Naive B cell (primary cell): Measurements from ENCODE around the gene LSM7. TPM values are rescaled to one million over a fixed set of nuclear protein-coding genes. Genes with fewer than 3 reads are reported as not detected.
A peak's percentile ranks its signal among the peaks of the same experiment; 100 is the strongest.

Experiments
- ATAC-seq, 2 donors: fragments of 150-1000 bp; cut with Tn5 transposase; 2 replicates each; pipeline ENCODE4 v1.10.0; 2021; ENCODE audit warnings: low read depth in 2 of 2, mild to moderate bottlenecking in 2 of 2, moderate library complexity in 2 of 2
- DNase-seq: peaks from one replicate; pipeline ENCODE4 v3.0.0; 2022
- H3K27ac Mint-ChIP-seq, 6 donors: one replicate each; pipeline ENCODE4 v1.8.0; 2020 to 2022; ENCODE audit warnings: mild to moderate bottlenecking in 6 of 6, mixed read lengths in 6 of 6, moderate library complexity in 5 of 6, inconsistent platforms in 2 of 6
- H3K27me3 Mint-ChIP-seq, 3 donors: one replicate each; pipeline ENCODE4 v1.8.0; 2021 to 2022; ENCODE audit warnings: mixed read lengths in 3 of 3, mild to moderate bottlenecking in 1 of 3
- H3K36me3 Mint-ChIP-seq, 2 donors: one replicate each; pipeline ENCODE4 v1.8.0; 2020 to 2022; ENCODE audit warnings: mixed read lengths in 2 of 2, inconsistent platforms in 1 of 2, mild to moderate bottlenecking in 1 of 2
- H3K4me1 Mint-ChIP-seq, 3 donors: one replicate each; pipeline ENCODE4 v1.8.0; 2020 to 2022; ENCODE audit warnings: mixed read lengths in 3 of 3, inconsistent platforms in 1 of 3, mild to moderate bottlenecking in 1 of 3, moderate library complexity in 1 of 3
- H3K4me3 Mint-ChIP-seq, 8 donors: one replicate each; pipeline ENCODE4 v1.8.0; 2020 to 2022; ENCODE audit warnings: mild to moderate bottlenecking in 8 of 8, mixed read lengths in 8 of 8, moderate library complexity in 8 of 8, inconsistent platforms in 2 of 8
- H3K9me3 Mint-ChIP-seq, 7 donors: one replicate each; pipeline ENCODE4 v1.8.0; 2020 to 2022; ENCODE audit warnings: mixed read lengths in 7 of 7, mild to moderate bottlenecking in 5 of 7, inconsistent platforms in 2 of 7, moderate library complexity in 1 of 7
- polyA plus RNA-seq, 6 donors: library from polyadenylated mRNA; unstranded; fragments of 300-500 nt; fragmentation: Illumina TruSeq; gene quantifications; one replicate each; pipeline ENCODE4 v1.2.3, GENCODE V29; 2021; ENCODE audit warnings: low read depth in 6 of 6

The LSM7 gene
- polyA plus RNA-seq, 6 donors from 2014 or later: 275 to 337 (median 314) TPM

- H3K27ac Mint-ChIP-seq: peak overlapping the region in 1 of 6 donors; percentile 76
- peaks cover 31 to 52% (median 49%) of the 10 kb centered on the region in 3 donors for H3K4me1 Mint-ChIP-seq
- H3K9me3 Mint-ChIP-seq: peaks cover 0 to 2% (median 0%) of the 10 kb centered on the region in 7 donors
- H3K36me3 Mint-ChIP-seq: no peaks in the 10 kb centered on the region
- ATAC-seq (no peak), DNase-seq (no peak)
- H3K27me3 Mint-ChIP-seq: peaks cover 8 to 33% (median 17%) of the 10 kb centered on the region in 3 donors
- peak overlapping the region in 7 of 8 donors; percentile 32 to 83 (median 47) for H3K4me3 Mint-ChIP-seq
Measured at GRCh38 chr19:2307518-2308012, 20.8 kb downstream of the LSM7 start.

DNA sequence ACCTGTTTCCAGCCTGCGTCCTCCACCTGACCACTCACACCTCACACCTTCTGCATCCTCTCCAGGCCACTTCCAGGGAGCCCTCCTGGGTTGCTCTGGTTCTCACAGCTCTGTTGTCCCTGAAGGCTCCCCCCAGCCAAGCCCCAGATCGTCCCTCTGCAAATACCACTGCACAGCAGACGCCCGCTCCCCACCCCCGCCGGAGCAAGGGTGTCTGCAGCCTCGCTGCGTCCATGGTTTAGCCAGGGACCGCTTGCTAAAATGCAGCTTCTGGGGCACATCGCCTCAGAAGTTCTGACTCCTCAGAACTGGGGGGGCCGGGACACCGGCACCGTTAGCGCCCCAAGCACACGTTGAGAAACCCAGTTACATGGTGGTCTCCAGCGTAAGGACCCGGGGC is 21.4 kb downstream of the LSM7 start:
- peaks cover 31 to 53% (median 50%) of the 10 kb centered on the region in 3 donors for H3K4me1 Mint-ChIP-seq
- no peak for ATAC-seq
- H3K27me3 Mint-ChIP-seq: peaks cover 8 to 33% (median 17%) of the 10 kb centered on the region in 3 donors
- DNase-seq: no peak
- peak overlapping the region; percentile 35 to 83 (median 53) for H3K4me3 Mint-ChIP-seq
- H3K27ac Mint-ChIP-seq: peak overlapping the region in 4 of 6 donors; percentile 63 to 88 (median 82)
- H3K9me3 Mint-ChIP-seq: peaks cover 0 to 2% (median 0%) of the 10 kb centered on the region in 7 donors
- H3K36me3 Mint-ChIP-seq: no peaks in the 10 kb centered on the region

GRCh38 chr19:2306281-2306806 is 22.0 kb downstream of the LSM7 start:
- Mint-ChIP-seq H3K27ac (peak overlapping the region in 5 of 6 donors; percentile 39 to 96 (median 83)), H3K4me3 (peak overlapping the region in 7 of 8 donors; percentile 35 to 83 (median 65)), H3K4me1 (peaks cover 33 to 56% (median 54%) of the 10 kb centered on the region in 3 donors), H3K9me3 (peaks cover 0 to 2% (median 0%) of the 10 kb centered on the region in 7 donors), H3K36me3 (no peaks in the 10 kb centered on the region), H3K27me3 (peaks cover 8 to 33% (median 17%) of the 10 kb centered on the region in 3 donors)
- no peak for DNase-seq
- ATAC-seq: no peak

- peak overlapping the region in 6 of 8 donors; percentile 20 to 83 (median 66) for H3K4me3 Mint-ChIP-seq
- H3K9me3 Mint-ChIP-seq: peaks cover 0 to 2% (median 0%) of the 10 kb centered on the region in 7 donors
- peak overlapping the region in 3 of 6 donors; percentile 39 to 96 (median 73) for H3K27ac Mint-ChIP-seq
- ATAC-seq (no peak), DNase-seq (no peak)
- peaks cover 8 to 31% (median 17%) of the 10 kb centered on the region in 3 donors for H3K27me3 Mint-ChIP-seq
- peaks cover 39 to 63% (median 61%) of the 10 kb centered on the region in 3 donors for H3K4me1 Mint-ChIP-seq
- H3K36me3 Mint-ChIP-seq: no peaks in the 10 kb centered on the region
Measured at GRCh38 chr19:2305452-2306280, 22.7 kb downstream of the LSM7 start.

DNA sequence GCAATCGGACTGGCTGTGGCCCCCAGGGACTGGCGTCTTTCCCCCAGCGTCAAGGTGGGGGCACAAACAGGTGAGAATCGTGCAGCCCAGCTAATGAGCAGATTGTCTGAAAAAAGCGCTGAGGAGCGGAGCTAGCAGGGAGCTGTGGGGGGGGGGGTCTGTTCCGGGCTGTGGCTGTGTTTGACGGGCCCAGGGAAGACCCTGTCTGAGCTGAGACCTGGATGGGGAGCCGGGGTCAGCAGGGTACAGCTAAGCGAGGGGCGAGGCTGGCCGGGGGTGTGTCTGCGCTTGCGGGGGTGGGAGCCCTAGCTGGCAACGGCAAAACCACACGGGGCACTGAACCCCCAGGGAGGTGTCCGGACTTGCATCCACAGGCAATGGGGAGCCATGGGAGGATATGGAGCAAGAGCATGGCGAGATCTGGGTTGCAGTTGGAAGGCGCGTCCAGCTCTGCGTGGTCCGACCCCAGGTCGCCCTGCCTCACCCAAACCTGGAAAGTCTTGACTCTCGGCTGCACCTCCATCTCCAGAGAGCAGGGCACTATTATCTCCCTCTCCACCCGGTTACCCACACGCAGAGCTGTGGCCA is 25.1 kb downstream of the LSM7 start:
- DNase-seq: no peak
- ATAC-seq: peak; percentile 3 to 9
- Mint-ChIP-seq H3K4me3 (peak overlapping the region; percentile 80 to 92 (median 88)), H3K27ac (peak overlapping the region; percentile 79 to 96 (median 95)), H3K4me1 (peaks cover 38 to 71% (median 58%) of the 10 kb centered on the region in 3 donors), H3K9me3 (peaks cover 0 to 2% (median 0%) of the 10 kb centered on the region in 7 donors), H3K36me3 (no peaks in the 10 kb centered on the region), H3K27me3 (peaks cover 0 to 10% (median 0%) of the 10 kb centered on the region in 3 donors)

- Mint-ChIP-seq H3K27me3 (peaks cover 0 to 10% (median 0%) of the 10 kb centered on the region in 3 donors), H3K36me3 (no peaks in the 10 kb centered on the region), H3K4me3 (peak overlapping the region; percentile 80 to 92 (median 88)), H3K4me1 (peaks cover 36 to 77% (median 59%) of the 10 kb centered on the region in 3 donors), H3K9me3 (peaks cover 0 to 2% (median 0%) of the 10 kb centered on the region in 7 donors), H3K27ac (peak overlapping the region; percentile 92 to 98 (median 96))
- peak; percentile 69 to 71 for ATAC-seq
- DNase-seq: peak; percentile 72
Measured at GRCh38 chr19:2302319-2303210, 25.8 kb downstream of the LSM7 start.

- Mint-ChIP-seq H3K4me1 (peaks cover 35 to 77% (median 47%) of the 10 kb centered on the region in 3 donors), H3K4me3 (peak overlapping the region in 4 of 8 donors; percentile 15 to 50 (median 38)), H3K36me3 (no peaks in the 10 kb centered on the region), H3K27ac (peak overlapping the region in 4 of 6 donors; percentile 49 to 96 (median 90)), H3K9me3 (no peaks in the 10 kb centered on the region), H3K27me3 (no peaks in the 10 kb centered on the region)
- ATAC-seq (no peak), DNase-seq (no peak)
Measured at GRCh38 chr19:2300533-2300932, 27.9 kb downstream of the LSM7 start.

GRCh38 chr19:2296141-2296540 is 32.2 kb downstream of the LSM7 start:
- Mint-ChIP-seq H3K4me3 (peak overlapping the region in 3 of 8 donors; percentile 56 to 81 (median 62)), H3K27me3 (no peaks in the 10 kb centered on the region), H3K9me3 (no peaks in the 10 kb centered on the region), H3K36me3 (no peaks in the 10 kb centered on the region), H3K4me1 (peaks cover 34 to 75% (median 50%) of the 10 kb centered on the region in 3 donors), H3K27ac (peak overlapping the region in 3 of 6 donors; percentile 76 to 91 (median 87))
- DNase-seq: no peak
- ATAC-seq: no peak

DNA sequence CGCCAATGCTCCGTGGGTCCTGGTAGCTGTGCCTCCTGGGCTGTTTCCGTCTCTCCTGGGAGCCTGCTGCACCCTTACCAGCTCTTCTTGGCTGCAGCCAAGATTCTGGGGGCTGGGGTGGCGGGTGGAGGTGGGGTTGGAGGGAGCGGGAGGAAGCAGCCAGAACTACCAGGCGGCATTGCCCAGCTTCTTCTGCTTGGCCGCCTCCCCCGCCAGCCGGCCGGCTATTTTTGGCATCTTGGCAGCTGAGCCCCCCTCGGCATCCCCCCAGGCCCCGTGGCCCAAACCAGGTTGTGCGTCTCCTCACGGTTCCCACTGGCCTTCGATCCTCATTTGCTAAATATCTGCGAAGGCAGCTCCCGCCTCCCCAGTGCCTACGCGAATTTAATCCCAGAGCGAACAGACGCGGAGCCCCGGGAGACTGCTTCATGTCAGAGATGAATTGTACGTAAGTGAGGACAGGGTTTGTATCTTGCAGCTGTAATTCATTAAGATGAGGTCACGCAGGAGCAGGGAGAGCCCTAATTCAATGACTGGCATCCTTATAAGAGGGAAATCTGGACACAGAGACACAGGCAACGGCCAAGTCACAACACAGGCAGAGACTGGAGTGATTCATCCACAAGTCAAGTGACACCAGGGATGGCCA is 33.6 kb downstream of the LSM7 start:
- H3K27ac Mint-ChIP-seq: peak overlapping the region in 5 of 6 donors; percentile 51 to 91 (median 78)
- no peak for DNase-seq
- no peaks in the 10 kb centered on the region for H3K9me3 Mint-ChIP-seq
- H3K27me3 Mint-ChIP-seq: no peaks in the 10 kb centered on the region
- H3K36me3 Mint-ChIP-seq: no peaks in the 10 kb centered on the region
- peaks cover 24 to 63% (median 42%) of the 10 kb centered on the region in 3 donors for H3K4me1 Mint-ChIP-seq
- ATAC-seq: no peak
- peak overlapping the region; percentile 49 to 89 (median 82) for H3K4me3 Mint-ChIP-seq

DNA sequence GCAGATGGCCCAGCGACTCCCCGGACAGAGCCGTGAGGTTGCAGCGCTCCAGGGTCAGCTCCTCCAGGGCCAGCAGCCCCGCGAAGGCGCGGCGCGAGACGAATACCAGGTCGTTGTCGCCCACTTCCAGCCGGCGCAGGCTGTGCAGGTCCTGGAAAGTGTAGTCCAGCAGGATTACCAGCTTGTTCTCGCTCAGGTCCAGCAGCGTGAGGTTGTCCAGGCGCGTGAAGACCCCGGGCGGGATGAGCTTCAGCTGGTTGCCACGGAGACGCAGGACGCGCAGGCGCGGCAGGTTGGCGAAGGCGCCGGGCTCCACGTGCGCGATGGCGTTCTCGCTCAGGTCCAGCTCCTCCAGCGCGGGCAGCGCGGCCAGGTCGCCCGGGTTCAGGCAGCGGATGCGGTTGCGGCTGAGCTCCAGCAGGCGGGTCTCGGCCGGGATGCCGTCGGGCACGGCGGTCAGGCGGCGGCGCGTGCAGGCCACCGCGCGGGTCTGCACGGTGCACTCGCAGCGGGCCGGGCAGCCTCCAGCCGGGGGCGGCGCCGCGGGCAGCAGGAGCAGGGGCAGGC is 37.1 kb downstream of the LSM7 start:
- Mint-ChIP-seq H3K27me3 (no peaks in the 10 kb centered on the region), H3K27ac (peak overlapping the region in 3 of 6 donors; percentile 42 to 97 (median 85)), H3K4me3 (peak overlapping the region; percentile 83 to 93 (median 88)), H3K9me3 (no peaks in the 10 kb centered on the region), H3K36me3 (no peaks in the 10 kb centered on the region), H3K4me1 (peaks cover 53 to 66% (median 63%) of the 10 kb centered on the region in 3 donors)
- no peak for DNase-seq
- no peak for ATAC-seq

DNA sequence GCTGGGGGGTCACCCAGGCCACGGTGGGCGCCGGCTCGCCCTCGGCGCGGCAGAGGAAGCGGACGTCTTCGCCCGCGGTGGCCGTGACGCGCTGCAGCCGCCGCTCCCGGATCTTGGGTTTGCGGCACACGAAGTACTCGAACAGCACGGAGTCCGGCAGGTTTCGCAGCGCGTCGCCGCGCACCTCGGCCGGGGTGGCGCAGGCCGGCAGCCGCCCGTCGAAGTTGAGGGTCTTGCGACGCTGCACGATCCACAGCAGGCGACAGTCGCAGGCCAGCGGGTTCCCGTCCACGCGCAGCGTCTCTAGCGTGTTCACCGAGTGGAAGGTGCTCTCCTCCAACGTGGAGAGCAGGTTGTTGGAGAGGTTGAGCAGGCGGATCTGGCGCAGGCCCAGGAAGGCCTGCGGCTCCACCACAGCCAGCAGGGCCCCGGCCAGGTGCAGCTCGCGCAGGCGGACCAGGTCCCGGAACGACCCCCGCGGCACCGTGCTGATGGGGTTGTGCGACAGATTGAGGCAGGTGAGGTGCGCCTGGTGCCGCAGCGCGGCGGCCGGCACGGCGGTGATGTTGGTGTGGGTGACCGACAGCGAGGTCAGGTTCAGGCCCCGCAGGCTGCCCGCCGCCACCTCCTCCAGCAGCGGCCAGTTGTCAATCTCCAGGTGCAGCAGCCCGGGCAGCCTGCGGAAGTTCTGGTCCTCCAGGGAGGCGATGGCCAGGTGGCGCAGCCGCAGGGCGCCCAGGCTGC is 37.8 kb downstream of the LSM7 start:
- Mint-ChIP-seq H3K36me3 (no peaks in the 10 kb centered on the region), H3K4me3 (peak overlapping the region; percentile 83 to 93 (median 88)), H3K4me1 (peaks cover 51 to 67% (median 63%) of the 10 kb centered on the region in 3 donors), H3K27me3 (no peaks in the 10 kb centered on the region), H3K9me3 (no peaks in the 10 kb centered on the region), H3K27ac (peak overlapping the region; percentile 57 to 97 (median 79))
- peak; percentile 7 to 8 for ATAC-seq
- no peak for DNase-seq
